Measurements from ENCODE around the gene DDX49. TPM values are rescaled to one million over a fixed set of nuclear protein-coding genes. Genes with fewer than 3 reads are reported as not detected.
A peak's percentile ranks its signal among the peaks of the same experiment; 100 is the strongest.

Gene DDX49
- total and polyA plus RNA-seq, 9 of the 15 experiments (the other 6 are each of a cell fraction or from before 2014, with no cell fraction given), result 1.1 to 113 (median 45.7) TPM

- TF ChIP-seq RUNX1 (IDR thresholded peaks at IDR 0.05; ENCODE audit: low read depth) (no peak), SMAD4 (CRISPR knock-in tag; conservative IDR thresholded peaks at IDR 0.05) (0 out of 2 replicates have a peak, but pooled peaks have one; percentile 14), ZNF239 (CRISPR knock-in tag; IDR thresholded peaks at IDR 0.05) (no peak), AFF1 (IDR thresholded peaks at IDR 0.05; ENCODE audit: low read depth in 1 of 2, partially characterized antibody in 2 of 2) (peak; percentile 22 to 96), PHF20 (IDR thresholded peaks at IDR 0.05; ENCODE audit: partially characterized antibody) (peak; percentile 99), ARHGAP35 (IDR thresholded peaks at IDR 0.05; ENCODE audit: partially characterized antibody) (peak; percentile 53), POU5F1 (IDR thresholded peaks at IDR 0.05; ENCODE audit: borderline replicate concordance, low read depth, low read length, partially characterized antibody) (peak; percentile 79), NFRKB (IDR thresholded peaks at IDR 0.05; ENCODE audit: low read depth) (peak; percentile 93), EP400 (IDR thresholded peaks at IDR 0.05) (peak; percentile 98), RBM25 (IDR thresholded peaks at IDR 0.05; ENCODE audit: low read depth, low read length, severe bottlenecking) (peak; percentile 82), RBFOX2 (IDR thresholded peaks at IDR 0.05; ENCODE audit: low read depth, low read length) (peak; percentile 100), XRCC5 (IDR thresholded peaks at IDR 0.05; ENCODE audit: low read depth, low read length) (peak; percentile 57; the same call in 1 of the 2 replicates), ZNF3 (CRISPR knock-in tag; IDR thresholded peaks at IDR 0.05) (no peak), STAG1 (CRISPR knock-in tag; IDR thresholded peaks at IDR 0.05; ENCODE audit: borderline replicate concordance) (no peak), SMAD3 (CRISPR knock-in tag; conservative IDR thresholded peaks at IDR 0.05) (no peak), ZNF79 (CRISPR knock-in tag; IDR thresholded peaks at IDR 0.05; ENCODE audit: low read depth) (no peak)
- TF ChIP-seq, protein P1, sequence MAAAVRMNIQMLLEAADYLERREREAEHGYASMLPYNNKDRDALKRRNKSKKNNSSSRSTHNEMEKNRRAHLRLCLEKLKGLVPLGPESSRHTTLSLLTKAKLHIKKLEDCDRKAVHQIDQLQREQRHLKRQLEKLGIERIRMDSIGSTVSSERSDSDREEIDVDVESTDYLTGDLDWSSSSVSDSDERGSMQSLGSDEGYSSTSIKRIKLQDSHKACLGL (CRISPR knock-in tag; IDR thresholded peaks at IDR 0.05; ENCODE audit: borderline replicate concordance, poor library complexity, severe bottlenecking), result peak; percentile 95
- TF ChIP-seq, protein P2, sequence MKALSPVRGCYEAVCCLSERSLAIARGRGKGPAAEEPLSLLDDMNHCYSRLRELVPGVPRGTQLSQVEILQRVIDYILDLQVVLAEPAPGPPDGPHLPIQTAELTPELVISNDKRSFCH (CRISPR knock-in tag; IDR thresholded peaks at IDR 0.05), result no peak
- TF ChIP-seq, protein P2 (tag; IDR thresholded peaks at IDR 0.05), result no peak
Observed at GRCh38 chr19:18919086-18919899, at the start of gene DDX49, which contains the start of gene COPE (continued).

Measured in K562 (cell line).